GM18519 (cell line): ENCODE measurements around the gene DAG1.
A peak's percentile ranks its signal among the peaks of the same experiment; 100 is the strongest.

Experiments used
- ATAC-seq: cut with Tn5 transposase; IDR thresholded peaks from one replicate; pipeline ENCODE4 v1.9.1; 2021; ENCODE audit warnings: mild to moderate bottlenecking, moderate library complexity; ENCODE audit not compliant: unreplicated experiment, low FRiP score

Gene DAG1

DNA sequence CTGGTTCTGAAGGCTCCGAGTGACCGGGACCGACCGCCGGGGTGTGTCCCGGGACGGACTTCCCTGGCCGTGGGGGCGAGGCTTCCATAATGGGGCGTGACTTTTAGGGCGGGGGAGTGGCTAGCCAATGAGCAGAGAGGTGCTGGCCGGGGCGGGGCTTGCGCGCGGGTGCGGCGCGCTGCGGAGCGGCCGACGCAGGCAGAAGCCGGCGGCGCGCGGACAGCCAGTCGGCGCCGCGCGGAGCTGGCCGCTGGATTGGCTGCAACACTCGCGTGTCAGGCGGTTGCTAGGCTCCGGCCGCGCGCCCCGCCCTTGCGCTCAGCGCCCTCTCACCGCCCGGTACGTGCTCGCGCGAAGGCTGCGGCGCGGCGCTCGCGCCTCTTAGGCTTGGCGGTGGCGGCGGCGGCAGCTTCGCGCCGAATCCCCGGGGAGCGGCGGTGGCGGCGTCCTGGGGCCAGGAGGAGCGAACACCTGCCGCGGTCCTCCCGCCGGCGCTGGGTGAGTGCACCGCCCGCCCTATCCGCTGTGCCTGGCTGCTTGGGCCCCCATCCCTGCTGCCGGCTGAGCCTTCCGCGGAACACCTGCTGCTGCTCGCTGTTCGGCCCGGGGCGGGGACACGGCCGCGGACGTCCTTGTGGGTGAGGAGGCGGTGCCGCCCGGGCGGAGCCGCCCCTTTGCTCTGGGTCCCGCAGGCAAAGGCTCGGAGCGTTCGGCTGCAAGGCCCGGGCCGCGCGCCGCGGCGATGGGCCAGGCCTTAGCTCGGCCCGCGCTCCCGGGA lies at the start of gene DAG1:
TSS of gene DAG1 (plus strand) at position 332 of the 778 bp plus-strand sequence. CDS start 40,268 bp downstream, outside the sequence.
- ATAC-seq, result peak; percentile 70

- ATAC-seq, result no peak
Measured at GRCh38 chr3:49421890-49422378, 48.1 kb upstream of the DAG1 start.

DNA sequence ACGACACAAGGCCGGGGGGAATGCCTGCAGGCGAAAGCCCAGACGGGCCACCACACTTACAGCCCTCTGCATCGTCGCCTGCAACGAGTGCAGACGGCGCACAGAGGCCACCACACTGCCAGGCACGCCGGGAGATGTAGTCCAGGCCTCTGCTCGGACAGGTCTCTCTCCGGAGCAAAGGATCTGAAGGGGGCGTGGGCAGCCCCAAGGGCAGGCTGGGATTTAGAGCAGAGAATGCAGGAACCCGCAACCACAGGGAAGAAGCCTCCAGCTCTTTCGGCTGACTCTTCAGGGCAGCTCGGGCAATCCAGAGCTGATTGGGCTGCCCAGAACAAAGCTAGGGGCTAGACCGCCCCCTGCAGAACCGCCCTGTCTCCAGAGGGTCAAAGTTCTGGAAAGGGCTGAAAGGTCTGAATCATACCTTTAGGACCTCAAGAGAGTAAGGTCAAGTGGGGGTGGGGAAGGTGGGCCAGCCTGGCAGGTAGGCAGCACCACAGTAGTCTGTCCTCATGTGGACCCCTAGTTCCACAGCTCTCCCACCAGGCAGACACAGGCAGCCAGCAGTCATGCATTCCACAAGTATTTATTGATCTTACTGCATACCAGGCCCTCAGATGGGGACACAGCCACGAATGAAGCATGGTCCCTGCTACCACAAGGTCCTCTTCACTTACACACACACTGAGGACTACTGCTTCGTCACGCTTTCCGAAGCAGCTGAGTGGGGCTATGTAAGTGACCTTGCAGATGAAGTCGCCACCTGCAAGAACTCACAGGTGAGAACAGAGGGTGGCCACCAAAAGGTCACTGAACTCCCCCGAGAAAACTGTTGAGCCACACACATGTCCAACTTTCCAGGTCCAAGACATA lies 47.5 kb upstream of the DAG1 start, which contains the start of gene AMT:
TSS of gene AMT (minus strand) at position 95 of the 870 bp plus-strand sequence. CDS start at position 72, 23 bp downstream.
- ATAC-seq, result no peak

DNA sequence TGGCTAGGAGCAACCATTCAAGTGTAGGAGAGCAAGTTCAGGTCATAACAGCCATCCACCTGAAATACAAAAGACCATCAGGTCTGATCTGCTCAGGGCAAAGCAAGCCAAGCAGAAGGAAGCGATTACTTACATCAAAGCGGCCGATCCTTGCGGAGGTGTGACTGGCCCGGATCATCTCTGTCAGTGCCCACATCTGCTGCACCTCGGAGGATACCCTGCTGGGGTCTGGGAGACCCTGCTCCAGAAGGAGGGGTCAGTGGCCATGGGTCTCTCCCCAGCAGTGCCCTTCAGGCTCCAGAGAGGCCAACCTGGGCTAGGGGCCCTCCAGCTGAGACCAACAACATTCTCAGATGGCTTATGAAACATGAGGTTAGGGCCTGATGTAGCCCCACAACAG lies 45.3 kb upstream of the DAG1 start:
- no peak for ATAC-seq

DNA sequence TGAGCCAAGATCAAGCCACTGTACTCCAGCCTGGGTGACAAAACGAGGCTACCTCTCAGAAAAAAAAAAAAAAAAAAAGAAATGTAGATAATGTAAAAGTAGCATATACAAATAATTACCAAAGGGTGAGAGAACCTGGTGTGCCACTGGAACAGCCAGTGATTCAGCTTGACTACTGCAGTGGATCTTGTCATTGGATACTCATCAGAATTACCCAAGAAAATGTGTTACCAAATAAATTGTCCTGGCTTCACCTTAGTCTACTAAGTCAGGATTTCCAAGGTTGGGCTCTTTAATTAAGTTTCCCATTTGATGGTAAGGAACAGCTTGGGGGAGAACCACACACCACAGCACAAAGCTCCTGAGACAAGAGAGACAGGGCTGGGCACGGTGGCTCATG lies 42.5 kb upstream of the DAG1 start:
- ATAC-seq, result no peak

DNA sequence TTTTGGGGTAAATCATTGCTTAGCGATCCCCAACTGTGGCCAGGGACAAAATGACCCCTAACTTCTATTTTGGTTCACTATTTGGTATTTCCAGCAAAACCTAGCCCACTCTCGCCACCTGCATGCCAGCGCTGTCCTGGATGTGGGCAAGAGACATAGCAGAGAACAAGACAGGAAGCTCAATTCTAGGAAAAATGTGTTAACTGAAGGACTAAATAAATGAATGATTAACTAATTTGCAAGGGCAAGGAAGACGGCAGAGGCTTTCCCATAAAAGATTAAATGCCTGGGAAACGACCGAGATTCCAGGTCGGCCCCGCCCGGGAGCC lies 41.4 kb upstream of the DAG1 start:
- no peak for ATAC-seq

DNA sequence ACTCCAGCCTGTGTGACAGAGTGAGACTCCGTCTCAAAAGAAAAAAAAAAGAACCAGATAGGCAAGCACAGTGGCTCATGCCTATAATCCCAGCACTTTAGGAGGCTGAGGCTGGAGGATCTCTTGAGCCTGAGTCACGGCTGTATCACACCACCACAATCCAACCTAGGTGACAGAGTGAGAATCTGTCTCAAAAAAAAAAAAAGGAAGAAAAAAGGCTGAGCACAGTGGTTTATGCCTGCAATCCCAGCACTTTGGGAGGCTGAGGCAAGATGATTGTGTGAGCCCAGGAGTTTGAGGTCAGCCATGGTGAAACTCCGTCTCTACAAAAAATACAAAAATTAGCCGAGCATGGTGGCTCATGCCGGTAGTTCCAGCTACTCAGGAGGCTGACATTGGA lies 35.3 kb upstream of the DAG1 start:
- no peak for ATAC-seq

GRCh38 chr3:49445391-49445790 lies 24.7 kb upstream of the DAG1 start:
- no peak for ATAC-seq

DNA sequence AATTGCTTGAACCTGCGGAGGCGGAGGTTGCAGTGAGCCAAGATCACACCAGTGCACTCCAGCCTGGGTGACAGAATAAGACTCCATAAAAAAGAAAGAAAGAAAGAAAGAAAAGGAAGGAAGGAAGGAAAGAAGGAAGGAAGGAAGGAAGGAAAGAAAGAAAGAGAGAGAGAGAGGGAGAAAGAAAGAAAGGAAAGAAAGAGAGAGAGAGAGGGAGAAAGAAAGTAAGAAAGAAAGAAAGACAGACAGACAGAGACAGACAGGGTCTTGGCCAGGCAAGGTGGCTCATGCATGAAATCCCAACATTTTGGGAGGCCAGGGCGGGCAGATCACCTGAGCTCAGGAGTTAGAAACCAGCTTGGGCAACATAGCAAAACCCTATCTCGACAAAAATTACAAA lies 16.4 kb upstream of the DAG1 start:
- ATAC-seq, result no peak

DNA sequence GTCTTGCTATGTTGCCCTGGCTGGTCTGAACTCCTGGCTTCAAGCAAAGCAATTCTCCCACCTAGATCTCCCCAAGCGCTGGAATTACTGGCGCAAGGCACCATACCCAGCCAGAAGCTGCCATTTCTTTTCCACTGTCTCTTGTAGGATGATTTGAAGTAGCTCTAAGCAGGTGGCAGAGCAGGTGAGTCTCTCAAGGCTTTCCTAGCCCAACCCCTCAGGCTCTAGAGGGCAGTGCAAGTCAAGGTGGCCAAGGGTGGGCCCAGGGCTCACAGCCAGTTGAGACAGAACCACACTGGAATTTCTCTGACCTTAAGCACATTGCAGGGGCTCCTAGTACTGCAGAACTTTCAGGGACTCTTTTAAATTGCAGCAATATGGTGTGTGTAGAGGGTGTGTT lies 15.6 kb upstream of the DAG1 start:
- no peak for ATAC-seq

GRCh38 chr3:49454898-49455681 lies 15.0 kb upstream of the DAG1 start:
- ATAC-seq, result no peak

GRCh38 chr3:49456466-49456865 lies 13.6 kb upstream of the DAG1 start:
- ATAC-seq, result no peak

DNA sequence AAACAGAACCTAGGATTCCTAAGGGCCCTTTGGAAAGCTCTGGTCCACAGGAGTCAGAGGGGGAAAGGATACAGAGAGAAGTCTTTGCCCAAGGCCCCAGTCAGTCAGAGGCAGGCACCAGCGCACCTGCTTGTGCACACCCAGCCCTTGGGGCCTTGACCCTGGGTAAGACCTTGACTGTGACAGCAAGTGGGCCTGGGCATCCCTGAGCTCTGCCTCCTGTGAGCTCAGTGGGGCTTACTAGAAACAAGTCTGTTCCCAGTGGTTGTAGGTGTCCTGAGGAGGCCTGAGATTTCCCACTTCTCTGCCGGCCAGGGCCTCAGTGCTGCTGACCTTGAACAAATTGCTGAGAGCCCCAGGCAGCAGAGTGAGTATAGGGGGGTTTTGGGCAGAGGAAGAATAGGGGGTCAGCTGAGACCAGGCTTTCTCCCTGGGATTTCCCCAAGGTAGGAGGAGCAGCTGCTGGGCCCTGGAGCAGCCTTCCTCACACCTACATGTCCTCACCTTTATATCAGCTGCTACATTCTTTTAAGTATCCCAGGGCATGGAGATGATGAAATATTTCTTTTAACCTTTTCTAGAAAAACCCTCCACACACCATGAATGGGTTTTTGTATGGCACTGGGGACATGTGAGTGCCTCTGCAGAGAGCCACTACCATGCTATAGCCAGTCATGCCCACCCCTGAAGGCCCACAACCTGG lies 9.7 kb upstream of the DAG1 start:
- ATAC-seq, result no peak

- ATAC-seq, result no peak
Measured at GRCh38 chr3:49460956-49461355, 9.1 kb upstream of the DAG1 start.

DNA sequence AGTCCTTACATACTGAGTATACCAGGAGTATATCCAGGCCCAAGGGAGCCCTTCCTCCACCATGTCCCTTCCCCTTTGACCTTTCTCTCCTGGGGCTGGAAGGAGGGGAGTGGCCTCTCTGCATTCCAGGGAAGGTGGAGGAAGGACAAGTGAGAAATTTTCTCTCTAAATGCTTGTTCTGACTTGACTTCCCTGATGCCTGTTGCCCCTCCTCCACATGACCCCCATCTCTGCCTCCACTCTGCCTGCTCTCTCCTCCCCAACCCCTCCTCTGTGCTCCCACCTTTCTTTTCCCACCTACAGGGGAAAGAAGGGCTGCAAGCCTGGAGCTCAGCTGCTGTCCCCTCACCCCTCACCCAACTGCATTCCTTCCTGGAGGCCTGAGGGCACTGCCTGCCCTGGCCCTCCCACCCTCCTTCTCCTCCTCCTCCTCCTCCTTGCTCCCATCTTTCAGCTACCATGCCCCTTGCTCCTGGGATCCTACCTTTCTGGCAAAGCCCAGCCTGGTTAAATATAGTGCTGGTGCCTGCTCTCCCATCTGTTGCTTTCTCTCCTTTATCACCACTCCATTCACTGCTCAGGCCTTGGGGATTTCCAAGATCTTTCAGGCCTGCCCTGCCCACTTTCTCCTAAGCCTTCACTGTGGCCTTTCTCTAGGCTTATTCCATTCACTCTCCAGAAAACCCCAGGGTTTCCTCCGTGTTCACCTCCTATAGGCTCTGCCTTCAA lies 8.5 kb upstream of the DAG1 start:
- ATAC-seq, result no peak

- ATAC-seq, result no peak
Measured at GRCh38 chr3:49462222-49462621, 7.8 kb upstream of the DAG1 start.

- no peak for ATAC-seq
Measured at GRCh38 chr3:49465270-49466034, 4.6 kb upstream of the DAG1 start.

DNA sequence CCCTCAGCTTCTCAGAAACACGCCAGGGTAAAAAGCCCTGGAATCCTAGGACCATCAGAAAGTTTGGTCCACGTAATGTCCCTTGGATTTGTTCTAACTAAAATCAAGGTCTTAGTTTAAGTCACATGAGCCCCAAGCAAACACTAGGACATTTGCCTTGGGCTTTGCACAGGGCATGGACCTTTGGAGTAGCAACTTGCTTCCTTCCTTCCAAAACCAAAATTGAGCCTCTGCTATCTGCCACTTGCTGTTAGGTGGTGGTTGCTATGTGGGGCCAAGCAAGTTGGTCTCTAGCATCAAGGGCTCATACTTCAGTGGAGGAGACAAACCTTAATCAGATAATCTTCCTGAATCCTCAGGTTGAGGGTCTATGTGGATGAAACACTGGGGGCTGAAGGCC lies 4.0 kb upstream of the DAG1 start:
- ATAC-seq, result no peak
